GM23338 (cell line): ENCODE results near the gene TRIM54. TPM values are rescaled to one million over a fixed set of nuclear protein-coding genes. Genes with fewer than 3 reads are reported as not detected.
A peak's percentile ranks its signal among the peaks of the same experiment; 100 is the strongest.

Source experiments
- ATAC-seq: fragments of 200-7000 bp; cut with Tn5 transposase; 3 replicates; pipeline ENCODE4 v1.9.1; 2020
- DNase-seq: peaks from one replicate; pipeline ENCODE4 v3.0.0-alpha.2; 2015; ENCODE audit warnings: low spot score
- H2AFZ ChIP-seq: fragments of 200-600 bp; sonication (generic); 2 replicates; pipeline ENCODE4 v1.8.0; 2016; ENCODE audit warnings: antibody characterized with exemption, mild to moderate bottlenecking, moderate library complexity
- H3F3A ChIP-seq: fragments of 200-600 bp; sonication (generic); replicated peaks from 2 replicates; pipeline ENCODE4 v1.8.0; 2017; ENCODE audit warnings: antibody characterized with exemption, mixed run types, low read depth
- H3K27ac ChIP-seq: fragments of 200-600 bp; sonication (generic); 2 replicates; pipeline ENCODE4 v1.6.1; 2016; ENCODE audit warnings: low read depth
- H3K27me3 ChIP-seq: fragments of 200-600 bp; sonication (generic); 2 replicates; pipeline ENCODE4 v1.8.0; 2016; ENCODE audit warnings: mild to moderate bottlenecking, mixed run types, moderate library complexity; ENCODE audit not compliant: insufficient read depth
- H3K36me3 ChIP-seq: fragments of 200-600 bp; sonication (generic); 2 replicates; pipeline ENCODE4 v1.8.0; 2016; ENCODE audit warnings: mild to moderate bottlenecking; ENCODE audit not compliant: insufficient read depth
- H3K4me1 ChIP-seq: fragments of 200-600 bp; sonication (generic); 2 replicates; pipeline ENCODE4 v1.8.0; 2016; ENCODE audit warnings: mild to moderate bottlenecking, moderate library complexity; ENCODE audit not compliant: insufficient read depth
- H3K4me2 ChIP-seq: fragments of 200-600 bp; sonication (generic); 2 replicates; pipeline ENCODE4 v1.7.1; 2017; ENCODE audit warnings: mixed run types
- H3K4me3 ChIP-seq: fragments of 200-600 bp; sonication (generic); 2 replicates; pipeline ENCODE4 v1.6.1; 2016; ENCODE audit warnings: mixed run types
- H3K79me2 ChIP-seq: fragments of 200-600 bp; sonication (generic); replicated peaks from 2 replicates; pipeline ENCODE4 v1.8.0; 2017; ENCODE audit warnings: mild to moderate bottlenecking; ENCODE audit not compliant: insufficient read depth
- H3K9me2 ChIP-seq: fragments of 200-600 bp; sonication (generic); 2 replicates; pipeline ENCODE4 v1.8.0; 2017; ENCODE audit not compliant: insufficient read depth
- H4K20me1 ChIP-seq: fragments of 200-600 bp; sonication (generic); replicated peaks from 2 replicates; pipeline ENCODE4 v1.8.0; 2017; ENCODE audit warnings: mild to moderate bottlenecking; ENCODE audit not compliant: insufficient read depth
- H3K27ac Mint-ChIP-seq: 2 replicates; pipeline ENCODE4 v1.8.0; 2020; ENCODE audit warnings: inconsistent platforms, mild to moderate bottlenecking, moderate library complexity, mixed read lengths
- H3K27me3 Mint-ChIP-seq: 3 replicates; pipeline ENCODE4 v1.8.0; 2022; ENCODE audit warnings: low read depth, mild to moderate bottlenecking, moderate library complexity, mixed read lengths, inconsistent platforms; ENCODE audit not compliant: insufficient read depth, poor library complexity
- H3K36me3 Mint-ChIP-seq: 3 replicates; pipeline ENCODE4 v1.8.0; 2021; ENCODE audit warnings: low read depth, mild to moderate bottlenecking, inconsistent platforms, moderate library complexity, mixed read lengths
- H3K4me1 Mint-ChIP-seq: 3 replicates; pipeline ENCODE4 v1.8.0; 2020; ENCODE audit warnings: mild to moderate bottlenecking, inconsistent platforms, mixed read lengths
- H3K4me3 Mint-ChIP-seq: 3 replicates; pipeline ENCODE4 v1.8.0; 2021; ENCODE audit warnings: moderate library complexity, mild to moderate bottlenecking, inconsistent platforms, mixed read lengths
- H3K9me3 Mint-ChIP-seq: 3 replicates; pipeline ENCODE4 v1.8.0; 2020; ENCODE audit warnings: moderate library complexity, mild to moderate bottlenecking, inconsistent platforms, mixed read lengths
- EZH2 ChIP-seq: fragments of 200-600 bp; sonication (generic); IDR thresholded peaks from one replicate; pipeline ENCODE4 v1.8.0; 2017; ENCODE audit warnings: antibody characterized with exemption, mild to moderate bottlenecking, low read depth; ENCODE audit not compliant: unreplicated experiment
- NANOG ChIP-seq: IDR thresholded peaks from 2 replicates; pipeline ENCODE4 v1.6.1; 2016; ENCODE audit warnings: antibody characterized with exemption, borderline replicate concordance
- POLR2AphosphoS5 ChIP-seq: IDR thresholded peaks from 2 replicates; pipeline ENCODE4 v1.6.1; 2016; ENCODE audit warnings: antibody characterized with exemption, low read depth
- STAT1 ChIP-seq: IDR thresholded peaks from one replicate; pipeline ENCODE4 v1.6.1; 2016; ENCODE audit warnings: antibody characterized with exemption; ENCODE audit not compliant: unreplicated experiment
- ZNF331 ChIP-seq: fragments of 250-450 bp; sonication (Bioruptor Pico); IDR thresholded peaks from 2 replicates; pipeline ENCODE4 v1.5.0; 2020; ENCODE audit warnings: low read depth, mild to moderate bottlenecking, moderate library complexity
- polyA plus RNA-seq: library from polyadenylated mRNA; unstranded; fragments of >200 nt; fragmentation: Nextera tagmentation; extraction: Ambion mirVana; gene quantifications from 2 replicates; pipeline ENCODE4 v1.2.1, GENCODE V29; 2016
- total RNA-seq: library from RNA; depleted of rRNA; stranded (reverse); fragments of >200 nt; shearing (Covaris generic); gene quantifications from 2 replicates; pipeline ENCODE4 v1.2.3, GENCODE V29; 2014
- TF ChIP-seq, protein P1 (sequence below): IDR thresholded peaks from one replicate; pipeline ENCODE4 v1.6.1; 2018; ENCODE audit warnings: antibody characterized with exemption; ENCODE audit not compliant: unreplicated experiment
- TF ChIP-seq, protein P2 (sequence below): IDR thresholded peaks from 2 replicates; pipeline ENCODE4 v1.6.1; 2016; ENCODE audit warnings: antibody characterized with exemption
- TF ChIP-seq, protein P3 (sequence below), 2 experiments: fragments of 200-600 bp in 1 of 2; sonication (generic) in 1 of 2; conservative IDR thresholded peaks; 2 replicates each; pipeline versions ENCODE4 v1.5.1 to v1.6.1; 2016 to 2017; ENCODE audit warnings: antibody characterized with exemption in 2 of 2, low read depth in 2 of 2, mild to moderate bottlenecking in 2 of 2, moderate library complexity in 1 of 2

Gene TRIM54
- total and polyA plus RNA-seq, 2 experiments from 2014 or later = 1.6 to 3.3 TPM

DNA sequence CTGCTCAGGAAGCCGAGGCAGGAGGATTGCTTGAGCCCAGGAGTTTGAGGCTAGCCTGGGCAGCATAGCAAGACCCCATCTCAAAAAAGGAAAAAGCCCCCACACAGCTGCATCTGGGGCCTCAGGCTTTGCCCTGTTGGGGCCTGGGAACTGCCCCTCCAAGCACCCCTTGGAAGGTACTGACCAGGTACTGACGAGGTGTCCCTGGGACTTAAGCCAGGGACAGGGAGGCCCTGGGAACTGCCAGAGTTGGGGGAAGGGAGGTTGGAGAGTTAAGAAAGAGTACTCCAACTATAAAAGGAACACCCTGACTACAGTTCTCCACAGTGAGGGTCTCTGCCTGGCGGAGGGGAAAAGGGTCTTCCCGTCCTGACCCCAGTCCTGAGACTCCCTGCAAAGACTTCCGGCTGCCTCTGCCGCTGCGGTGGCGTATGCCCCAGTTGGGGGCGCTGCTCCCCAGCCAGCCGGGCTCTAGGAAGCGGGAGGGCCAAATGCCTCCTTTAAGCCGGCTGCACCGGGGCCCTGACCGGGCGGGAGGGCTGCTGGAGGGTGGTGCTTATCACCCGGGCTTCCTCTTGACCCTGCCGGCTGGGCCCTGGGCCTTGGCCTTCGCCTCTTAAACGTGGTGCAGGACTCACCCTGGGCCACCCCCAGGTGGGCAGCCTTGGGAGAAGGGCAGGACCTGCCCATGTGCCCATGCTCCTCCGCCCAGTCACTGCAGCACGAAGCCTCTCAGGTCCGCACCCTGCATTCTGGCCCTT lies 32.2 kb upstream of the TRIM54 start:
- peak overlapping the region; percentile 99 for H2AFZ ChIP-seq
- peaks cover 12% of the 10 kb centered on the region for H3F3A ChIP-seq
- DNase-seq (peak; percentile 92), ATAC-seq (peak; percentile 87)
- peak overlapping the region; percentile 55 for H3K4me3 ChIP-seq
- H3K9me2 ChIP-seq = no peaks in the 10 kb centered on the region
- H3K4me3 Mint-ChIP-seq = peak overlapping the region; percentile 62
- no peaks in the 10 kb centered on the region for H4K20me1 ChIP-seq
- H3K4me1 ChIP-seq = peaks cover 10% of the 10 kb centered on the region
- TF ChIP-seq, protein P1, sequence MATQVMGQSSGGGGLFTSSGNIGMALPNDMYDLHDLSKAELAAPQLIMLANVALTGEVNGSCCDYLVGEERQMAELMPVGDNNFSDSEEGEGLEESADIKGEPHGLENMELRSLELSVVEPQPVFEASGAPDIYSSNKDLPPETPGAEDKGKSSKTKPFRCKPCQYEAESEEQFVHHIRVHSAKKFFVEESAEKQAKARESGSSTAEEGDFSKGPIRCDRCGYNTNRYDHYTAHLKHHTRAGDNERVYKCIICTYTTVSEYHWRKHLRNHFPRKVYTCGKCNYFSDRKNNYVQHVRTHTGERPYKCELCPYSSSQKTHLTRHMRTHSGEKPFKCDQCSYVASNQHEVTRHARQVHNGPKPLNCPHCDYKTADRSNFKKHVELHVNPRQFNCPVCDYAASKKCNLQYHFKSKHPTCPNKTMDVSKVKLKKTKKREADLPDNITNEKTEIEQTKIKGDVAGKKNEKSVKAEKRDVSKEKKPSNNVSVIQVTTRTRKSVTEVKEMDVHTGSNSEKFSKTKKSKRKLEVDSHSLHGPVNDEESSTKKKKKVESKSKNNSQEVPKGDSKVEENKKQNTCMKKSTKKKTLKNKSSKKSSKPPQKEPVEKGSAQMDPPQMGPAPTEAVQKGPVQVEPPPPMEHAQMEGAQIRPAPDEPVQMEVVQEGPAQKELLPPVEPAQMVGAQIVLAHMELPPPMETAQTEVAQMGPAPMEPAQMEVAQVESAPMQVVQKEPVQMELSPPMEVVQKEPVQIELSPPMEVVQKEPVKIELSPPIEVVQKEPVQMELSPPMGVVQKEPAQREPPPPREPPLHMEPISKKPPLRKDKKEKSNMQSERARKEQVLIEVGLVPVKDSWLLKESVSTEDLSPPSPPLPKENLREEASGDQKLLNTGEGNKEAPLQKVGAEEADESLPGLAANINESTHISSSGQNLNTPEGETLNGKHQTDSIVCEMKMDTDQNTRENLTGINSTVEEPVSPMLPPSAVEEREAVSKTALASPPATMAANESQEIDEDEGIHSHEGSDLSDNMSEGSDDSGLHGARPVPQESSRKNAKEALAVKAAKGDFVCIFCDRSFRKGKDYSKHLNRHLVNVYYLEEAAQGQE = no peak
- TF ChIP-seq, protein P2, sequence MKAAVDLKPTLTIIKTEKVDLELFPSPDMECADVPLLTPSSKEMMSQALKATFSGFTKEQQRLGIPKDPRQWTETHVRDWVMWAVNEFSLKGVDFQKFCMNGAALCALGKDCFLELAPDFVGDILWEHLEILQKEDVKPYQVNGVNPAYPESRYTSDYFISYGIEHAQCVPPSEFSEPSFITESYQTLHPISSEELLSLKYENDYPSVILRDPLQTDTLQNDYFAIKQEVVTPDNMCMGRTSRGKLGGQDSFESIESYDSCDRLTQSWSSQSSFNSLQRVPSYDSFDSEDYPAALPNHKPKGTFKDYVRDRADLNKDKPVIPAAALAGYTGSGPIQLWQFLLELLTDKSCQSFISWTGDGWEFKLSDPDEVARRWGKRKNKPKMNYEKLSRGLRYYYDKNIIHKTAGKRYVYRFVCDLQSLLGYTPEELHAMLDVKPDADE = peak; percentile 45; the same call in 1 of the 2 replicates
- TF ChIP-seq POLR2AphosphoS5 = peak; percentile 30; the same call in 1 of the 2 replicates
- TF ChIP-seq, protein P3, sequence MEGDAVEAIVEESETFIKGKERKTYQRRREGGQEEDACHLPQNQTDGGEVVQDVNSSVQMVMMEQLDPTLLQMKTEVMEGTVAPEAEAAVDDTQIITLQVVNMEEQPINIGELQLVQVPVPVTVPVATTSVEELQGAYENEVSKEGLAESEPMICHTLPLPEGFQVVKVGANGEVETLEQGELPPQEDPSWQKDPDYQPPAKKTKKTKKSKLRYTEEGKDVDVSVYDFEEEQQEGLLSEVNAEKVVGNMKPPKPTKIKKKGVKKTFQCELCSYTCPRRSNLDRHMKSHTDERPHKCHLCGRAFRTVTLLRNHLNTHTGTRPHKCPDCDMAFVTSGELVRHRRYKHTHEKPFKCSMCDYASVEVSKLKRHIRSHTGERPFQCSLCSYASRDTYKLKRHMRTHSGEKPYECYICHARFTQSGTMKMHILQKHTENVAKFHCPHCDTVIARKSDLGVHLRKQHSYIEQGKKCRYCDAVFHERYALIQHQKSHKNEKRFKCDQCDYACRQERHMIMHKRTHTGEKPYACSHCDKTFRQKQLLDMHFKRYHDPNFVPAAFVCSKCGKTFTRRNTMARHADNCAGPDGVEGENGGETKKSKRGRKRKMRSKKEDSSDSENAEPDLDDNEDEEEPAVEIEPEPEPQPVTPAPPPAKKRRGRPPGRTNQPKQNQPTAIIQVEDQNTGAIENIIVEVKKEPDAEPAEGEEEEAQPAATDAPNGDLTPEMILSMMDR (conservative IDR thresholded peaks at IDR 0.05; ENCODE audit: low read depth in 2 of 2) = peak; percentile 85 to 99
- TF ChIP-seq EZH2 = no peak
- H3K4me1 Mint-ChIP-seq = peaks cover 18% of the 10 kb centered on the region
- no peaks in the 10 kb centered on the region; the same call in 2 of the 3 replicates for H3K9me3 Mint-ChIP-seq
- no peak overlapping the region for H3K27ac ChIP-seq
- no peaks in the 10 kb centered on the region for H3K36me3 Mint-ChIP-seq
- peaks cover 23% of the 10 kb centered on the region for H3K27me3 Mint-ChIP-seq
- H3K79me2 ChIP-seq = no peaks in the 10 kb centered on the region
- peaks cover 14% of the 10 kb centered on the region for H3K27me3 ChIP-seq
- no peaks in the 10 kb centered on the region for H3K36me3 ChIP-seq
- no peak overlapping the region for H3K27ac Mint-ChIP-seq
- peak overlapping the region; percentile 84 for H3K4me2 ChIP-seq

DNA sequence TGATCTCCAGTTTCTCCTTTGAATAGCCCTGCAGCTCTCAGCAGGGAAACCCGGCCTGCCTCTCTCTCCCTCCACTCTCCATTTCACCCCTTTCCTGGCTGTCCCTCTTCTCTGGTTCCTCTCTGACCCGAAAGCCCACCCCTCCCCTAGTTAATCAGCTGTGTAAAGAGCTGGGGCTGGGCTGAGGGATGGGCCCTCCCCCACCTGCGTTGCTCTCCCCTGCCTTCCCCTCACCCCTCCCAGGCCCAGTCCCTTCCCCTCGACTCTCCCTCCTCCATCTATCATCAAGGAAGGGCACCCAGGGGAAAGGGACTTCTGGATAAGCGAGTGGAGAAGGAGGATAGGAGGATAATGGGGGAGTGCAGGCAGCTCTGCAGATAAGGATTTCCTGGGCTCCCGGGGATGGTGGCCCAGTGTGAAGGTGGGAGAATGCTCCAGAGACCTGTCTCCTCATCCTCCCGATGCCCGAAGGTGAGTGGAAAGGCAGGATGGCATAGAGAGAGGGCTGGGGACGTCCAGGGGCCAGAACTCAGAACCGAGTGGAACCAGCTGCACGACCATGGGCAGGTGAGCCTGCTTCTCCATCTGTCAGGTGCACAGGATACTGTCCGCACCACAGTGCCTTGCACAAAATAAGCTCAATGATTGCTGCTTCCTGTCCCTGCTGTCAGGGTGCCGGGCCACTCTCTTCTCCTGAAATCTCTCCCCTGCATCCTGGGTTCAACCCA lies 31.4 kb upstream of the TRIM54 start:
- Histone ChIP-seq H3K4me1 (peaks cover 10% of the 10 kb centered on the region), H3K4me3 (peak overlapping the region; percentile 55), H3K27me3 (peaks cover 14% of the 10 kb centered on the region), H4K20me1 (no peaks in the 10 kb centered on the region), H3K27ac (no peak overlapping the region), H3K4me2 (peak overlapping the region; percentile 84), H2AFZ (peak overlapping the region; percentile 99), H3K36me3 (no peaks in the 10 kb centered on the region), H3K79me2 (no peaks in the 10 kb centered on the region), H3F3A (peaks cover 12% of the 10 kb centered on the region), H3K9me2 (no peaks in the 10 kb centered on the region)
- H3K9me3 Mint-ChIP-seq = no peaks in the 10 kb centered on the region
- H3K4me1 Mint-ChIP-seq = peaks cover 18% of the 10 kb centered on the region
- peaks cover 23% of the 10 kb centered on the region for H3K27me3 Mint-ChIP-seq
- H3K36me3 Mint-ChIP-seq = no peaks in the 10 kb centered on the region; the same call in 2 of the 3 replicates
- DNase-seq (no peak), ATAC-seq (peak; percentile 20)
- peak overlapping the region; percentile 62 for H3K4me3 Mint-ChIP-seq
- TF ChIP-seq POLR2AphosphoS5 (no peak), EZH2 (no peak), ZNF331 (CRISPR knock-in tag) (no peak), NANOG (no peak), STAT1 (no peak)
- TF ChIP-seq, protein P2 = no peak
- no peak overlapping the region for H3K27ac Mint-ChIP-seq
